ENCODE results near the gene CCDC102A. TPM values are rescaled to one million over a fixed set of nuclear protein-coding genes. Genes with fewer than 3 reads are reported as not detected.

CCDC102A gene
- total and polyA plus RNA-seq, 2 of the 13 experiments (the other 11 are each of a cell fraction or from before 2014, with no cell fraction given) = 2.1 to 2.8 TPM

DNA sequence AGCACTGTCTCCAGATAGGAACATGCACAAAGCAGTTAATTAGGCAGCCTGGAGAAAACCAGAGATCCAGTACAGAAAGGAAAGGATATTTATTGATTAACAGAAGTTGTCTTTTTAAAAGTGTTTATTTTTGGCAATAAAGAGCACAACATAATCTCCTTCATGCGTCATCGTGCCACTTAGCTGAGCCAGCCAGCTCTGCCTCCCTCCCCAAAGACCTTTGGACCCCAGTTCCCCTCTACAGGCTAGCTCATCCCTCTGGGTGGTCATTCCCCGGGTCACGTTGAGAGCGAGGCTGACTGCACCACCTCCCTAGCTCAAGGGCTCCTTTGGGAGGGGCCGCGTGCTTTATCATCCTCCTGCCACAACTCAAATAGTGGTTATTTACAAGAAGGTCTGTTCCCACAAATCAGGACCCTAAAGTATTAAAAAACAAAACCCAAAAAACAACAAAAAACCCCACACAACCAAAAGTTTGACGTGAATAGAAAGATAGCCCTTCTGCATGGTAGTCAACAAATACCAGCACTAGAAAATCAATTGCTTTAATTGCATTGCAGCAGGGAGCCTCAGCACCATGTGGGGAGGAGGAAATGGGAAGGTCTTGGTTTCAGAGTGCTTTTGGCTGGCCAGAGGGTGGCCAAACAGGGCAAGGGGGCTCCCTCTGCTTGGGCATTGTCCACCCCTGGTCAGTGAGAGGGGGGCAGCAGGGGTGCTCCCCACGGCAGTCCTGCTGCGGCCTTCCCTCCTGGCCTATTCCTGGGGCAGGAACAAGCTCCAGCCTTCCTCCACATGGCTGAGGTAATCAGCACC lies 64.3 kb downstream of the CCDC102A start (continued):
- TF ChIP-seq GFI1 (CRISPR knock-in tag; IDR thresholded peaks at IDR 0.05; ENCODE audit: borderline replicate concordance) (no peak), NFYB (CRISPR knock-in tag; IDR thresholded peaks at IDR 0.05) (no peak), ZNF841 (CRISPR knock-in tag; IDR thresholded peaks at IDR 0.05; ENCODE audit: borderline replicate concordance) (no peak), SMYD3 (CRISPR knock-in tag; IDR thresholded peaks at IDR 0.05) (no peak), NFKBIZ (CRISPR knock-in tag; IDR thresholded peaks at IDR 0.05) (peak; percentile 62; the same call in 1 of the 2 replicates), AGO1 (IDR thresholded peaks at IDR 0.05; ENCODE audit: low read depth, low read length, poor library complexity, severe bottlenecking) (no peak), ZNF607 (CRISPR knock-in tag; IDR thresholded peaks at IDR 0.05; ENCODE audit: borderline replicate concordance) (0 out of 2 replicates have a peak, but pooled peaks have one; percentile 69), ELF3 (CRISPR knock-in tag; IDR thresholded peaks at IDR 0.05) (peak; percentile 58), RAD51 (IDR thresholded peaks at IDR 0.05; ENCODE audit: borderline replicate concordance) (no peak), ZNF432 (CRISPR knock-in tag; IDR thresholded peaks at IDR 0.05; ENCODE audit: borderline replicate concordance) (no peak), NR1H2 (CRISPR knock-in tag; IDR thresholded peaks at IDR 0.05; ENCODE audit: borderline replicate concordance, low read depth) (no peak), NCOA5 (CRISPR knock-in tag; IDR thresholded peaks at IDR 0.05) (no peak)
- TF ChIP-seq, protein P1, sequence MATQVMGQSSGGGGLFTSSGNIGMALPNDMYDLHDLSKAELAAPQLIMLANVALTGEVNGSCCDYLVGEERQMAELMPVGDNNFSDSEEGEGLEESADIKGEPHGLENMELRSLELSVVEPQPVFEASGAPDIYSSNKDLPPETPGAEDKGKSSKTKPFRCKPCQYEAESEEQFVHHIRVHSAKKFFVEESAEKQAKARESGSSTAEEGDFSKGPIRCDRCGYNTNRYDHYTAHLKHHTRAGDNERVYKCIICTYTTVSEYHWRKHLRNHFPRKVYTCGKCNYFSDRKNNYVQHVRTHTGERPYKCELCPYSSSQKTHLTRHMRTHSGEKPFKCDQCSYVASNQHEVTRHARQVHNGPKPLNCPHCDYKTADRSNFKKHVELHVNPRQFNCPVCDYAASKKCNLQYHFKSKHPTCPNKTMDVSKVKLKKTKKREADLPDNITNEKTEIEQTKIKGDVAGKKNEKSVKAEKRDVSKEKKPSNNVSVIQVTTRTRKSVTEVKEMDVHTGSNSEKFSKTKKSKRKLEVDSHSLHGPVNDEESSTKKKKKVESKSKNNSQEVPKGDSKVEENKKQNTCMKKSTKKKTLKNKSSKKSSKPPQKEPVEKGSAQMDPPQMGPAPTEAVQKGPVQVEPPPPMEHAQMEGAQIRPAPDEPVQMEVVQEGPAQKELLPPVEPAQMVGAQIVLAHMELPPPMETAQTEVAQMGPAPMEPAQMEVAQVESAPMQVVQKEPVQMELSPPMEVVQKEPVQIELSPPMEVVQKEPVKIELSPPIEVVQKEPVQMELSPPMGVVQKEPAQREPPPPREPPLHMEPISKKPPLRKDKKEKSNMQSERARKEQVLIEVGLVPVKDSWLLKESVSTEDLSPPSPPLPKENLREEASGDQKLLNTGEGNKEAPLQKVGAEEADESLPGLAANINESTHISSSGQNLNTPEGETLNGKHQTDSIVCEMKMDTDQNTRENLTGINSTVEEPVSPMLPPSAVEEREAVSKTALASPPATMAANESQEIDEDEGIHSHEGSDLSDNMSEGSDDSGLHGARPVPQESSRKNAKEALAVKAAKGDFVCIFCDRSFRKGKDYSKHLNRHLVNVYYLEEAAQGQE (IDR thresholded peaks at IDR 0.05; ENCODE audit: borderline replicate concordance in 1 of 2, low read depth in 1 of 2, low read length in 2 of 2) = no peak
- TF ChIP-seq, protein P2, sequence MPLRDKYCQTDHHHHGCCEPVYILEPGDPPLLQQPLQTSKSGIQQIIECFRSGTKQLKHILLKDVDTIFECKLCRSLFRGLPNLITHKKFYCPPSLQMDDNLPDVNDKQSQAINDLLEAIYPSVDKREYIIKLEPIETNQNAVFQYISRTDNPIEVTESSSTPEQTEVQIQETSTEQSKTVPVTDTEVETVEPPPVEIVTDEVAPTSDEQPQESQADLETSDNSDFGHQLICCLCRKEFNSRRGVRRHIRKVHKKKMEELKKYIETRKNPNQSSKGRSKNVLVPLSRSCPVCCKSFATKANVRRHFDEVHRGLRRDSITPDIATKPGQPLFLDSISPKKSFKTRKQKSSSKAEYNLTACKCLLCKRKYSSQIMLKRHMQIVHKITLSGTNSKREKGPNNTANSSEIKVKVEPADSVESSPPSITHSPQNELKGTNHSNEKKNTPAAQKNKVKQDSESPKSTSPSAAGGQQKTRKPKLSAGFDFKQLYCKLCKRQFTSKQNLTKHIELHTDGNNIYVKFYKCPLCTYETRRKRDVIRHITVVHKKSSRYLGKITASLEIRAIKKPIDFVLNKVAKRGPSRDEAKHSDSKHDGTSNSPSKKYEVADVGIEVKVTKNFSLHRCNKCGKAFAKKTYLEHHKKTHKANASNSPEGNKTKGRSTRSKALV (CRISPR knock-in tag; IDR thresholded peaks at IDR 0.05) = peak; percentile 80; the same call in 1 of the 2 replicates
- TF ChIP-seq, protein P3, sequence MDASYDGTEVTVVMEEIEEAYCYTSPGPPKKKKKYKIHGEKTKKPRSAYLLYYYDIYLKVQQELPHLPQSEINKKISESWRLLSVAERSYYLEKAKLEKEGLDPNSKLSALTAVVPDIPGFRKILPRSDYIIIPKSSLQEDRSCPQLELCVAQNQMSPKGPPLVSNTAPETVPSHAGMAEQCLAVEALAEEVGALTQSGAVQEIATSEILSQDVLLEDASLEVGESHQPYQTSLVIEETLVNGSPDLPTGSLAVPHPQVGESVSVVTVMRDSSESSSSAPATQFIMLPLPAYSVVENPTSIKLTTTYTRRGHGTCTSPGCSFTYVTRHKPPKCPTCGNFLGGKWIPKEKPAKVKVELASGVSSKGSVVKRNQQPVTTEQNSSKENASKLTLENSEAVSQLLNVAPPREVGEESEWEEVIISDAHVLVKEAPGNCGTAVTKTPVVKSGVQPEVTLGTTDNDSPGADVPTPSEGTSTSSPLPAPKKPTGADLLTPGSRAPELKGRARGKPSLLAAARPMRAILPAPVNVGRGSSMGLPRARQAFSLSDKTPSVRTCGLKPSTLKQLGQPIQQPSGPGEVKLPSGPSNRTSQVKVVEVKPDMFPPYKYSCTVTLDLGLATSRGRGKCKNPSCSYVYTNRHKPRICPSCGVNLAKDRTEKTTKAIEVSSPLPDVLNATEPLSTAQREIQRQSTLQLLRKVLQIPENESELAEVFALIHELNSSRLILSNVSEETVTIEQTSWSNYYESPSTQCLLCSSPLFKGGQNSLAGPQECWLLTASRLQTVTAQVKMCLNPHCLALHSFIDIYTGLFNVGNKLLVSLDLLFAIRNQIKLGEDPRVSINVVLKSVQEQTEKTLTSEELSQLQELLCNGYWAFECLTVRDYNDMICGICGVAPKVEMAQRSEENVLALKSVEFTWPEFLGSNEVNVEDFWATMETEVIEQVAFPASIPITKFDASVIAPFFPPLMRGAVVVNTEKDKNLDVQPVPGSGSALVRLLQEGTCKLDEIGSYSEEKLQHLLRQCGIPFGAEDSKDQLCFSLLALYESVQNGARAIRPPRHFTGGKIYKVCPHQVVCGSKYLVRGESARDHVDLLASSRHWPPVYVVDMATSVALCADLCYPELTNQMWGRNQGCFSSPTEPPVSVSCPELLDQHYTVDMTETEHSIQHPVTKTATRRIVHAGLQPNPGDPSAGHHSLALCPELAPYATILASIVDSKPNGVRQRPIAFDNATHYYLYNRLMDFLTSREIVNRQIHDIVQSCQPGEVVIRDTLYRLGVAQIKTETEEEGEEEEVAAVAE (CRISPR knock-in tag; IDR thresholded peaks at IDR 0.05; ENCODE audit: borderline replicate concordance) = peak; percentile 33; the same call in 1 of the 2 replicates
- TF ChIP-seq, protein P4, sequence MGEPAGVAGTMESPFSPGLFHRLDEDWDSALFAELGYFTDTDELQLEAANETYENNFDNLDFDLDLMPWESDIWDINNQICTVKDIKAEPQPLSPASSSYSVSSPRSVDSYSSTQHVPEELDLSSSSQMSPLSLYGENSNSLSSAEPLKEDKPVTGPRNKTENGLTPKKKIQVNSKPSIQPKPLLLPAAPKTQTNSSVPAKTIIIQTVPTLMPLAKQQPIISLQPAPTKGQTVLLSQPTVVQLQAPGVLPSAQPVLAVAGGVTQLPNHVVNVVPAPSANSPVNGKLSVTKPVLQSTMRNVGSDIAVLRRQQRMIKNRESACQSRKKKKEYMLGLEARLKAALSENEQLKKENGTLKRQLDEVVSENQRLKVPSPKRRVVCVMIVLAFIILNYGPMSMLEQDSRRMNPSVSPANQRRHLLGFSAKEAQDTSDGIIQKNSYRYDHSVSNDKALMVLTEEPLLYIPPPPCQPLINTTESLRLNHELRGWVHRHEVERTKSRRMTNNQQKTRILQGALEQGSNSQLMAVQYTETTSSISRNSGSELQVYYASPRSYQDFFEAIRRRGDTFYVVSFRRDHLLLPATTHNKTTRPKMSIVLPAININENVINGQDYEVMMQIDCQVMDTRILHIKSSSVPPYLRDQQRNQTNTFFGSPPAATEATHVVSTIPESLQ (CRISPR knock-in tag; conservative IDR thresholded peaks at IDR 0.05) = no peak

All from HepG2 (cell line).